Esophagus muscularis mucosa (tissue), 4 donors: ENCODE data around the gene MYO16. TPM values are rescaled to one million over a fixed set of nuclear protein-coding genes. Genes with fewer than 3 reads are reported as not detected.
A peak's percentile ranks its signal among the peaks of the same experiment; 100 is the strongest.

Experiments used
- DNase-seq: peaks from one replicate; pipeline ENCODE4 v3.0.0-alpha.2; 2017; ENCODE audit errors: extremely low spot score
- H3K27ac ChIP-seq, 4 donors: fragments of 200-600 bp; sonication (generic); replicated peaks in 1 of 4; 1 replicate in 3 of 4; 2 replicates in 1 of 4; pipeline ENCODE4 v1.5.1; 2016 to 2019; ENCODE audit warnings: mild to moderate bottlenecking in 1 of 4
- H3K27me3 ChIP-seq, 4 donors: fragments of 200-600 bp; sonication (generic); one replicate each; pipeline versions ENCODE4 v1.5.1 to v1.6.0; 2016 to 2019
- H3K36me3 ChIP-seq, 4 donors: fragments of 200-600 bp; sonication (generic); one replicate each; pipeline ENCODE4 v1.5.1; 2016 to 2019
- H3K4me1 ChIP-seq, 4 donors: fragments of 200-600 bp; sonication (generic); one replicate each; pipeline ENCODE4 v1.5.1; 2016 to 2019
- H3K4me3 ChIP-seq, 4 donors: fragments of 200-600 bp; sonication (generic); 1 replicate in 2 of 4; 2 replicates in 2 of 4; pipeline ENCODE4 v1.5.1; 2016 to 2019; ENCODE audit warnings: mild to moderate bottlenecking in 4 of 4, moderate library complexity in 1 of 4
- H3K9me3 ChIP-seq, 4 donors: fragments of 200-600 bp; sonication (generic); 1 replicate in 3 of 4; 2 replicates in 1 of 4; pipeline ENCODE4 v1.5.1; 2016 to 2019
- CTCF ChIP-seq, 3 experiments: fragments of 200-600 bp in 2 of 3; fragments of 450-650 bp in 1 of 3; sonication (generic) in 2 of 3; IDR thresholded peaks; one replicate each; pipeline ENCODE4 v1.5.1; 2017 to 2019; ENCODE audit warnings: antibody characterized with exemption in 3 of 3, mild to moderate bottlenecking in 2 of 3, moderate library complexity in 1 of 3
- EP300 ChIP-seq: sonication (generic); formaldehyde crosslinking; IDR thresholded peaks from one replicate; pipeline ENCODE4 v1.6.1; 2017; ENCODE audit warnings: antibody characterized with exemption
- POLR2A ChIP-seq: fragments of 450-650 bp; IDR thresholded peaks from one replicate; pipeline ENCODE4 v1.6.1; 2017; ENCODE audit warnings: antibody characterized with exemption, moderate library complexity, mild to moderate bottlenecking, low read depth
- POLR2AphosphoS5 ChIP-seq, 2 donors: sonication (generic); formaldehyde crosslinking; IDR thresholded peaks; one replicate each; pipeline ENCODE4 v1.6.1; 2017; ENCODE audit warnings: antibody characterized with exemption in 2 of 2
- WGBS: methylation state at CpG from one replicate; pipeline ENCODE4 v1.1.5; 2018; 5-methylcytosine and 5-hydroxymethylcytosine counted together
- intact Hi-C: fragments of 100-400 bp; cut with DNase I; formaldehyde crosslinking; loops from one replicate; pipeline ENCODE4 v1.15.1; 2023
- total RNA-seq, 4 donors: library from RNA; depleted of rRNA; stranded (reverse); fragments of >200 nt; gene quantifications; one replicate each; pipeline versions ENCODE4 v1.1.0 to v1.2.1, GENCODE V29; 2016

Gene MYO16
- total RNA-seq, 4 donors from 2014 or later: 1.2 to 3.7 (median 1.8) TPM

- Histone ChIP-seq H3K27ac (no peak overlapping the region), H3K4me3 (no peak overlapping the region), H3K36me3 (no peaks in the 10 kb centered on the region), H3K4me1 (peaks cover 5 to 13% (median 11%) of the 10 kb centered on the region in 4 donors), H3K27me3 (no peaks in the 10 kb centered on the region), H3K9me3 (no peaks in the 10 kb centered on the region)
- TF ChIP-seq CTCF (IDR thresholded peaks at IDR 0.05): no peak
- no peak for TF ChIP-seq EP300
- TF ChIP-seq POLR2AphosphoS5 (IDR thresholded peaks at IDR 0.05): no peak
- TF ChIP-seq POLR2A: no peak
- intact Hi-C loops: no loop called here
- 93% methylated on average over 32 of the region's 34 CpGs for WGBS
- no peak for DNase-seq
These were observed 497.7 kb downstream of the MYO16 start for GRCh38 chr13:109126891-109127641.

GRCh38 chr13:109128121-109128520 lies 498.7 kb downstream of the MYO16 start:
- Histone ChIP-seq H3K9me3 (no peaks in the 10 kb centered on the region), H3K4me3 (no peak overlapping the region), H3K36me3 (no peaks in the 10 kb centered on the region), H3K27me3 (no peaks in the 10 kb centered on the region), H3K4me1 (peaks cover 5 to 14% (median 13%) of the 10 kb centered on the region in 4 donors), H3K27ac (no peak overlapping the region)
- intact Hi-C loops: no loop called here
- TF ChIP-seq CTCF (IDR thresholded peaks at IDR 0.05) (no peak), POLR2AphosphoS5 (IDR thresholded peaks at IDR 0.05) (no peak), POLR2A (no peak)
- 82% methylated on average over 6 of the region's 6 CpGs for WGBS
- DNase-seq: no peak

- 81% methylated on average over 6 of the region's 6 CpGs for WGBS
- no peak for DNase-seq
- TF ChIP-seq POLR2A: no peak
- no peak for TF ChIP-seq POLR2AphosphoS5 (IDR thresholded peaks at IDR 0.05)
- TF ChIP-seq CTCF (IDR thresholded peaks at IDR 0.05): no peak
- no peak for TF ChIP-seq EP300
- intact Hi-C loops: loop anchor here (10.0 kb wide), 1 partner anchor 165 kb away; no protein-coding TSS in a partner anchor
- Histone ChIP-seq H3K36me3 (no peaks in the 10 kb centered on the region), H3K9me3 (no peaks in the 10 kb centered on the region), H3K27ac (no peak overlapping the region), H3K4me3 (no peak overlapping the region), H3K27me3 (no peaks in the 10 kb centered on the region), H3K4me1 (peaks cover 5 to 14% (median 13%) of the 10 kb centered on the region in 4 donors)
These were observed 500.9 kb downstream of the MYO16 start for GRCh38 chr13:109130093-109130835.

GRCh38 chr13:109131698-109132257 lies 502.4 kb downstream of the MYO16 start:
- no peak for DNase-seq
- Histone ChIP-seq H3K36me3 (no peaks in the 10 kb centered on the region), H3K27me3 (no peaks in the 10 kb centered on the region), H3K27ac (peak overlapping the region in 3 of 4 donors; percentile 50 to 63 (median 60)), H3K9me3 (no peaks in the 10 kb centered on the region), H3K4me3 (no peak overlapping the region), H3K4me1 (peaks cover 5 to 18% (median 13%) of the 10 kb centered on the region in 4 donors)
- TF ChIP-seq CTCF (IDR thresholded peaks at IDR 0.05) (no peak), POLR2AphosphoS5 (IDR thresholded peaks at IDR 0.05) (peak; percentile 79 to 81)
- WGBS: 20% methylated on average over 10 of the region's 10 CpGs
- intact Hi-C loops: loop anchor here (10.0 kb wide), 1 partner anchor 167 kb away; no protein-coding TSS in a partner anchor
